22Rv1 (cell line): Measurements from ENCODE around the gene OR6J1.
"Not testable (repeated sequence)": the region's sequence is repeated elsewhere in the genome, so short reads cannot be mapped to it uniquely, and the experiment has no call there.

Source experiments
- H3K27ac ChIP-seq: fragments of 450-650 bp; 2 replicates; pipeline ENCODE4 v1.5.1; 2017
- CTCF ChIP-seq: fragments of 450-650 bp; IDR thresholded peaks from 2 replicates; pipeline ENCODE4 v1.5.1; 2017; ENCODE audit warnings: mild to moderate bottlenecking
- ZFX ChIP-seq: fragments of 450-650 bp; IDR thresholded peaks from 2 replicates; pipeline ENCODE4 v1.6.1; 2017; ENCODE audit warnings: antibody characterized with exemption, borderline replicate concordance

OR6J1 gene

GRCh38 chr14:22597265-22597664 is 46.9 kb downstream of the OR6J1 start:
- H3K27ac ChIP-seq, result no peak overlapping the region
- TF ChIP-seq ZFX, result no peak
- no peak for TF ChIP-seq CTCF

- no peak for TF ChIP-seq ZFX
- no peak for TF ChIP-seq CTCF
- H3K27ac ChIP-seq, result no peak overlapping the region
These were observed 47.7 kb downstream of the OR6J1 start for GRCh38 chr14:22596354-22596879.

- no peak for TF ChIP-seq ZFX
- TF ChIP-seq CTCF, result no peak
- no peak overlapping the region for H3K27ac ChIP-seq
These were observed 49.9 kb downstream of the OR6J1 start for GRCh38 chr14:22594156-22594716.

- TF ChIP-seq CTCF, result no peak
- no peak for TF ChIP-seq ZFX
- no peak overlapping the region for H3K27ac ChIP-seq
These were observed 50.6 kb downstream of the OR6J1 start for GRCh38 chr14:22593601-22594000.

- H3K27ac ChIP-seq, result no peak overlapping the region
- TF ChIP-seq ZFX (no peak), CTCF (no peak)
These were observed 51.0 kb downstream of the OR6J1 start for GRCh38 chr14:22593189-22593588.

- no peak; the same call in 1 of the 2 replicates for TF ChIP-seq CTCF
- no peak for TF ChIP-seq ZFX
- H3K27ac ChIP-seq, result peak within 1 kb of the TSS; percentile 73
These were observed 54.9 kb downstream of the OR6J1 start, which contains the start of gene DAD1 for GRCh38 chr14:22589096-22589839. TSS of gene DAD1 (minus strand) at chr14:22589224. CDS start at chr14:22589157, 67 bp downstream.

- peak overlapping the region; percentile 73 for H3K27ac ChIP-seq
- TF ChIP-seq ZFX (no peak), CTCF (no peak)
These were observed 55.5 kb downstream of the OR6J1 start for GRCh38 chr14:22588526-22589095.

- not testable (repeated sequence) for H3K27ac ChIP-seq
These were observed 56.3 kb downstream of the OR6J1 start for GRCh38 chr14:22587677-22588422.
